ENCODE results near the gene SYTL3.

GRCh38 chr6:158807515-158808441 is 157.9 kb downstream of the SYTL3 start:
- TF ChIP-seq POLR2A (IDR thresholded peaks at IDR 0.05; ENCODE audit: low read depth, low read length) = peak; percentile 24; the same call in 1 of the 2 replicates
- TF ChIP-seq, protein P1, sequence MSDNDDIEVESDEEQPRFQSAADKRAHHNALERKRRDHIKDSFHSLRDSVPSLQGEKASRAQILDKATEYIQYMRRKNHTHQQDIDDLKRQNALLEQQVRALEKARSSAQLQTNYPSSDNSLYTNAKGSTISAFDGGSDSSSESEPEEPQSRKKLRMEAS (IDR thresholded peaks at IDR 0.05; ENCODE audit: low read depth, low read length) = no peak
- TF ChIP-seq, protein P2, sequence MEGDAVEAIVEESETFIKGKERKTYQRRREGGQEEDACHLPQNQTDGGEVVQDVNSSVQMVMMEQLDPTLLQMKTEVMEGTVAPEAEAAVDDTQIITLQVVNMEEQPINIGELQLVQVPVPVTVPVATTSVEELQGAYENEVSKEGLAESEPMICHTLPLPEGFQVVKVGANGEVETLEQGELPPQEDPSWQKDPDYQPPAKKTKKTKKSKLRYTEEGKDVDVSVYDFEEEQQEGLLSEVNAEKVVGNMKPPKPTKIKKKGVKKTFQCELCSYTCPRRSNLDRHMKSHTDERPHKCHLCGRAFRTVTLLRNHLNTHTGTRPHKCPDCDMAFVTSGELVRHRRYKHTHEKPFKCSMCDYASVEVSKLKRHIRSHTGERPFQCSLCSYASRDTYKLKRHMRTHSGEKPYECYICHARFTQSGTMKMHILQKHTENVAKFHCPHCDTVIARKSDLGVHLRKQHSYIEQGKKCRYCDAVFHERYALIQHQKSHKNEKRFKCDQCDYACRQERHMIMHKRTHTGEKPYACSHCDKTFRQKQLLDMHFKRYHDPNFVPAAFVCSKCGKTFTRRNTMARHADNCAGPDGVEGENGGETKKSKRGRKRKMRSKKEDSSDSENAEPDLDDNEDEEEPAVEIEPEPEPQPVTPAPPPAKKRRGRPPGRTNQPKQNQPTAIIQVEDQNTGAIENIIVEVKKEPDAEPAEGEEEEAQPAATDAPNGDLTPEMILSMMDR (IDR thresholded peaks at IDR 0.05 in 2 of 3, conservative IDR thresholded peaks at IDR 0.05 in 1 of 3; ENCODE audit: control insufficient read depth in 2 of 3, extremely low read depth in 1 of 3, insufficient read depth in 1 of 3, low read depth in 3 of 3, low read length in 3 of 3) = no peak
- no peak for TF ChIP-seq TCF7 (IDR thresholded peaks at IDR 0.05; ENCODE audit: borderline replicate concordance)
- no peak for TF ChIP-seq RB1 (IDR thresholded peaks at IDR 0.05; ENCODE audit: borderline replicate concordance)
- TF ChIP-seq LARP7 (IDR thresholded peaks at IDR 0.05) = no peak
- no peak for TF ChIP-seq GABPA (IDR thresholded peaks at IDR 0.05; ENCODE audit: low read depth)
- TF ChIP-seq SP1 (IDR thresholded peaks at IDR 0.05; ENCODE audit: low read depth, low read length) = no peak
- TF ChIP-seq NFIC (IDR thresholded peaks at IDR 0.05; ENCODE audit: low read depth, low read length) = no peak
- no peak for TF ChIP-seq DPF2 (IDR thresholded peaks at IDR 0.05)
- TF ChIP-seq, protein P3, sequence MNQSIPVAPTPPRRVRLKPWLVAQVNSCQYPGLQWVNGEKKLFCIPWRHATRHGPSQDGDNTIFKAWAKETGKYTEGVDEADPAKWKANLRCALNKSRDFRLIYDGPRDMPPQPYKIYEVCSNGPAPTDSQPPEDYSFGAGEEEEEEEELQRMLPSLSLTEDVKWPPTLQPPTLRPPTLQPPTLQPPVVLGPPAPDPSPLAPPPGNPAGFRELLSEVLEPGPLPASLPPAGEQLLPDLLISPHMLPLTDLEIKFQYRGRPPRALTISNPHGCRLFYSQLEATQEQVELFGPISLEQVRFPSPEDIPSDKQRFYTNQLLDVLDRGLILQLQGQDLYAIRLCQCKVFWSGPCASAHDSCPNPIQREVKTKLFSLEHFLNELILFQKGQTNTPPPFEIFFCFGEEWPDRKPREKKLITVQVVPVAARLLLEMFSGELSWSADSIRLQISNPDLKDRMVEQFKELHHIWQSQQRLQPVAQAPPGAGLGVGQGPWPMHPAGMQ (IDR thresholded peaks at IDR 0.05; ENCODE audit: borderline replicate concordance) = no peak
- TF ChIP-seq CREM (IDR thresholded peaks at IDR 0.05; ENCODE audit: low read depth) = no peak

Measured in GM12878 (cell line).